Left lung (tissue), 10 donors: ENCODE data around the gene CLCNKB. TPM values are rescaled to one million over a fixed set of nuclear protein-coding genes. Genes with fewer than 3 reads are reported as not detected.

Source experiments
- ATAC-seq: fragments of 200-7000 bp; cut with Tn5 transposase; one replicate; pipeline ENCODE4 v1.9.1; 2020; ENCODE audit warnings: moderate library complexity
- DNase-seq, 4 donors: peaks; one replicate each; pipeline ENCODE4 v3.0.0-alpha.2; 2013 to 2020
- H3K27ac ChIP-seq, 2 donors: fragments of 200-600 bp; sonication (generic) in 1 of 2; one replicate each; pipeline versions ENCODE4 v1.5.0 to v1.8.0; 2020 to 2021
- H3K27me3 ChIP-seq, 2 donors: fragments of 200-600 bp; sonication (generic) in 1 of 2; one replicate each; pipeline versions ENCODE4 v1.5.0 to v1.8.0; 2020 to 2021
- H3K36me3 ChIP-seq, 2 donors: fragments of 200-600 bp; sonication (generic) in 1 of 2; one replicate each; pipeline versions ENCODE4 v1.5.0 to v1.8.0; 2020 to 2021
- H3K4me1 ChIP-seq, 2 donors: fragments of 200-600 bp; one replicate each; pipeline ENCODE4 v1.8.0; 2021
- H3K4me3 ChIP-seq, 2 donors: fragments of 200-600 bp; sonication (generic) in 1 of 2; one replicate each; pipeline versions ENCODE4 v1.5.0 to v1.8.0; 2020 to 2021; ENCODE audit warnings: mild to moderate bottlenecking in 1 of 2
- H3K9me3 ChIP-seq, 2 donors: fragments of 200-600 bp; sonication (generic) in 1 of 2; one replicate each; pipeline versions ENCODE4 v1.5.0 to v1.8.0; 2020 to 2021
- CTCF ChIP-seq, 2 donors: fragments of 200-600 bp; sonication (generic) in 1 of 2; IDR thresholded peaks; one replicate each; pipeline versions ENCODE4 v1.5.0 to v1.8.0; 2021; ENCODE audit warnings: antibody characterized with exemption in 2 of 2
- intact Hi-C, 2 donors: fragments of 100-400 bp; cut with DNase I; formaldehyde crosslinking; loops; one replicate each; pipeline versions ENCODE4 v1.11.2 to v1.14.2; 2022
- polyA plus RNA-seq, 6 donors: library from polyadenylated mRNA; unstranded; fragments of 120-200 nt; gene quantifications; one replicate each; pipeline ENCODE4 v1.2.1, GENCODE V29; 2013; ENCODE audit not compliant: insufficient read length in 6 of 6
- total RNA-seq, 2 donors: library from RNA; stranded (reverse); fragmentation: NEBNext Ultra II Directional; extraction: Animal tissue kit (Norgen Biotek cat#: 25700); gene quantifications; one replicate each; pipeline ENCODE4 v1.2.1, GENCODE V29; 2021
- donor health status: DM: no; HTN: yes; CAD: no.
- donor health status: DM: no; HTN: no; CAD: no.

CLCNKB gene
- total and polyA plus RNA-seq, 8 donors, result 1.1 to 8.0 (median 4.9) TPM; not detected in 1

- no peaks in the 10 kb centered on the region for H3K27me3 ChIP-seq
- no peaks in the 10 kb centered on the region for H3K9me3 ChIP-seq
- ATAC-seq (no peak), DNase-seq (peak in 1 of 4 donors; percentile 10)
- H3K36me3 ChIP-seq, result no peaks in the 10 kb centered on the region
- no peak overlapping the region for H3K27ac ChIP-seq
- H3K4me3 ChIP-seq, result no peak overlapping the region
- TF ChIP-seq CTCF (IDR thresholded peaks at IDR 0.05), result no peak
- peaks cover 0 to 6% of the 10 kb centered on the region in 2 donors for H3K4me1 ChIP-seq
- intact Hi-C loops, result no loop called here
Observed at GRCh38 chr1:16080422-16081150, 37.0 kb downstream of the CLCNKB start.

GRCh38 chr1:16081636-16082035, 38.1 kb downstream of the CLCNKB start:
- Histone ChIP-seq H3K36me3 (no peaks in the 10 kb centered on the region), H3K4me3 (no peak overlapping the region), H3K4me1 (peaks cover 0 to 6% of the 10 kb centered on the region in 2 donors), H3K27ac (no peak overlapping the region), H3K27me3 (no peaks in the 10 kb centered on the region), H3K9me3 (no peaks in the 10 kb centered on the region)
- ATAC-seq (no peak), DNase-seq (peak in 1 of 4 donors; percentile 50)
- intact Hi-C loops, result no loop called here
- no peak for TF ChIP-seq CTCF (IDR thresholded peaks at IDR 0.05)

- H3K27ac ChIP-seq, result no peak overlapping the region
- no peak overlapping the region for H3K4me3 ChIP-seq
- peak in 2 of 4 donors; percentile 72 to 85 for DNase-seq
- no peaks in the 10 kb centered on the region for H3K27me3 ChIP-seq
- peak; percentile 83 to 88 for TF ChIP-seq CTCF (IDR thresholded peaks at IDR 0.05)
- H3K36me3 ChIP-seq, result no peaks in the 10 kb centered on the region
- no peaks in the 10 kb centered on the region for H3K9me3 ChIP-seq
- peaks cover 0 to 6% of the 10 kb centered on the region in 2 donors for H3K4me1 ChIP-seq
- peak; percentile 83 for ATAC-seq
- intact Hi-C loops, result no loop called here
Observed at GRCh38 chr1:16082283-16083038, 38.9 kb downstream of the CLCNKB start.

GRCh38 chr1:16083486-16083885, 39.9 kb downstream of the CLCNKB start:
- intact Hi-C loops, result no loop called here

More at GRCh38 chr1:16083486-16083885, 39.9 kb downstream of the CLCNKB start:
- TF ChIP-seq CTCF (IDR thresholded peaks at IDR 0.05), result no peak
- DNase-seq (peak in 1 of 4 donors; percentile 68), ATAC-seq (peak; percentile 37)
- no peaks in the 10 kb centered on the region for H3K36me3 ChIP-seq
- H3K27me3 ChIP-seq, result no peaks in the 10 kb centered on the region
- no peaks in the 10 kb centered on the region for H3K9me3 ChIP-seq
- H3K4me1 ChIP-seq, result peaks cover 0 to 6% of the 10 kb centered on the region in 2 donors
- no peak overlapping the region for H3K4me3 ChIP-seq
- H3K27ac ChIP-seq, result no peak overlapping the region
